Hepatocyte (in vitro differentiated cells): ENCODE measurements around the gene SBF2.

ENCODE experiments used
- CTCF ChIP-seq: fragments of 200-600 bp; sonication (generic); IDR thresholded peaks from 2 replicates; pipeline ENCODE4 v1.5.1; 2016; ENCODE audit warnings: antibody characterized with exemption, mild to moderate bottlenecking; ENCODE audit not compliant: poor library complexity
- EZH2 ChIP-seq: fragments of 200-600 bp; sonication (generic); IDR thresholded peaks from 2 replicates; pipeline ENCODE4 v1.6.1; 2016; ENCODE audit warnings: antibody characterized with exemption, mild to moderate bottlenecking, borderline replicate concordance
- EZH2phosphoT487 ChIP-seq: fragments of 200-600 bp; sonication (generic); IDR thresholded peaks from one replicate; pipeline ENCODE4 v1.6.1; 2018; ENCODE audit warnings: antibody characterized with exemption, mild to moderate bottlenecking, low read depth, moderate library complexity; ENCODE audit not compliant: unreplicated experiment, severe bottlenecking

DNA sequence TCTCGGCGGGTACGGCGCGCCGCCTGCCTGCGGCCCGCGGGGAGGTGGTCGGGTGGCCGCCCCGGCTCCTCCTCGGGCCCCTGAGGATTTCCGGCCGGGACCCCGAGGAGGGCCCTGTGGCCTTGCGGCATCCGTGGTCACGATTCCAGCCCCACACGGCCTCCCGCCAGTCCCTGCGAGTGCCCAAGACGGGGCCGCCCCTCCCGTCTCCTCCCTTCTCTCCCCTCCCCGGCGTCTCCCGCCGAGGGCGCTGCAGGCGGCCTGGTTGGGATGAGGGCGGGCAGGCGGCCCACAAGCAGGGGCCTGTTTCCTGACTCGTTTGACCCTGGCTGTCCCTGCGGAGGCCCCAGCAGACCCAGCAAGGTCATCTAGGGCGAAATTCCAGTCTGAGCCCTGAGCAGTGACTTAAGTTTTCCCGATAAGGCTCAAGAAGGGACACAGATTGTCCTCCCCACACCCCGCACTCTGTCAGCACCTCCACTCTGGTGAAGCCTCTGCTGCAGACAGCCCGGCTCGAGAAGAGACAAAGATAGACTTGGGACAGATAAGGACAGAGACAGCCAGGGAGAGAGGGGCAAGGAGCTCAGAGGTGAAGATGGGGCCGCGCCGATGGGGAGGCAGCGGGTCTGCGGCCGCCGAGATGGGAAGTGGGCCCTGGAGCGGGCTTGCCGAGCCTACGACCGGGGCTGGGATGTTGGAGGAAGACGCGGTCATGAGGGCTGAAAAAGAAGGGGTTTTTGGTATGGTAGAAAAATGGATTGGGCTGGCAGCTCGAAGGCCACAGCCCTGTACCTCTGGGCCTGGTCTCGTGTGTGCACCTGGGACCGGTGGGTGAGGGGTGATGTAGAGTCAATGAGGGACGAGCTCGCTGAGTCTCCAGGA lies 535.1 kb downstream of the SBF2 start:
- TF ChIP-seq CTCF (peak; percentile 43), EZH2 (no peak), EZH2phosphoT487 (no peak)
